ENCODE data around the gene CLDN7.
A peak's percentile ranks its signal among the peaks of the same experiment; 100 is the strongest.

The CLDN7 gene

GRCh38 chr17:7262192-7262934, at the start of gene CLDN7:
Gene CLDN7, minus strand, starts transcription at chr17:7262478. Its CDS starts 435 bp downstream, at chr17:7262043.
- peak within 1 kb of the TSS; percentile 79 for H3K27ac ChIP-seq
- POLR2A ChIA-PET (ENCODE audit: low non-redundant PET) = interaction anchor here (0.6 kb wide), 1 partner anchor 1768 kb away, joined by 3 read pairs; no protein-coding TSS in a partner anchor
- TF ChIP-seq, protein P1, sequence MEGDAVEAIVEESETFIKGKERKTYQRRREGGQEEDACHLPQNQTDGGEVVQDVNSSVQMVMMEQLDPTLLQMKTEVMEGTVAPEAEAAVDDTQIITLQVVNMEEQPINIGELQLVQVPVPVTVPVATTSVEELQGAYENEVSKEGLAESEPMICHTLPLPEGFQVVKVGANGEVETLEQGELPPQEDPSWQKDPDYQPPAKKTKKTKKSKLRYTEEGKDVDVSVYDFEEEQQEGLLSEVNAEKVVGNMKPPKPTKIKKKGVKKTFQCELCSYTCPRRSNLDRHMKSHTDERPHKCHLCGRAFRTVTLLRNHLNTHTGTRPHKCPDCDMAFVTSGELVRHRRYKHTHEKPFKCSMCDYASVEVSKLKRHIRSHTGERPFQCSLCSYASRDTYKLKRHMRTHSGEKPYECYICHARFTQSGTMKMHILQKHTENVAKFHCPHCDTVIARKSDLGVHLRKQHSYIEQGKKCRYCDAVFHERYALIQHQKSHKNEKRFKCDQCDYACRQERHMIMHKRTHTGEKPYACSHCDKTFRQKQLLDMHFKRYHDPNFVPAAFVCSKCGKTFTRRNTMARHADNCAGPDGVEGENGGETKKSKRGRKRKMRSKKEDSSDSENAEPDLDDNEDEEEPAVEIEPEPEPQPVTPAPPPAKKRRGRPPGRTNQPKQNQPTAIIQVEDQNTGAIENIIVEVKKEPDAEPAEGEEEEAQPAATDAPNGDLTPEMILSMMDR (conservative IDR thresholded peaks at IDR 0.05; ENCODE audit: low read depth) = no peak
- CTCF ChIA-PET = interaction anchor here (1.8 kb wide), 1 partner anchor 34 kb away, joined by 4 read pairs; no protein-coding TSS in a partner anchor
- peak; percentile 95 for DNase-seq (ENCODE audit: low spot score)

DNA sequence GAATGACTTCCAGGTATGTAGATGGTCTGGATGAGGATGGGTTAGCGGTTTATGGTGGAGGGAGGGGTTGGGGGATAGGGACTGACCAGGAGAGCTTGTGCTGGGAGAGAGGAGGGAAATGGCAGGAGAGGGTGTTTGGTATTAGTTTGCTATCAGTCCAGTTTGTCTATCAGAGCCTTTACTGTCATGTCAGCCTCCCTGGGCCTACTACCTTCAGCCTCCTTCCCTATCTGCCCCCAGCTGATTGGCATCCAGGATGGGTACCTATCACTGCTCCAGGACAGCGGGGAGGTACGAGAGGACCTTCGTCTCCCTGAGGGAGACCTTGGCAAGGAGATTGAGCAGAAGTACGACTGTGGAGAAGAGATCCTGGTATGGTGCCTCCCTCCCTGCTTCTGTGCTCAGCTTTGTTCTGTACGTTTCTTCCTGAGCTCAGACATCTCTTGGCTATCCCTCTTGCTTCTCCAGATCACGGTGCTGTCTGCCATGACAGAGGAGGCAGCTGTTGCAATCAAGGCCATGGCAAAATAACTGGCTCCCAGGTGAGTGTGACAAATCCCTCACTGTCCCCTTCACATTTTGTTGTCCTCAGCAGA, 48.9 kb upstream of the CLDN7 start:
- ChIA-PET POLR2A (ENCODE audit: low non-redundant PET) (no interaction called here), CTCF (no interaction called here)
- peak overlapping the region; percentile 62 for H3K27ac ChIP-seq

DNA sequence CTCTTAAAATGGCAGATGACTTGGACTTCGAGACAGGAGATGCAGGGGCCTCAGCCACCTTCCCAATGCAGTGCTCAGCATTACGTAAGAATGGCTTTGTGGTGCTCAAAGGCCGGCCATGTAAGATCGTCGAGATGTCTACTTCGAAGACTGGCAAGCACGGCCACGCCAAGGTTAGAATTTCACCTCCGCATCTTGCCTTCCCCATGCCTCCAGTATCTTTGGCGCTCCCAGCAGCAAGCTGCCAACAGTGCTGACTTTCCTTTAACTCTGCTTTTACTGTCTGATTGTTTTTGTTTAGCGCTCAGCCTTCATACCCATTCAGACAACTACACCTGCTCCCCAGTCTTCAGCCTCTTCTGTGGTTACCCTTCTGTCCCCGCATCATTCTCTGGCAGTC, 47.4 kb upstream of the CLDN7 start:
- no peak for DNase-seq (ENCODE audit: low spot score)
- ChIA-PET CTCF (interaction anchor here (0.6 to 1.3 kb wide), 2 partner anchors 17 to 258 kb away, joined by 3 to 6 read pairs; no protein-coding TSS in a partner anchor), POLR2A (ENCODE audit: low non-redundant PET) (interaction anchor here (0.6 to 0.8 kb wide), 3 partner anchors 40 to 598 kb away, joined by 3 to 7 read pairs (median 4); no protein-coding TSS in a partner anchor)
- peak overlapping the region; percentile 98 for H3K27ac ChIP-seq
- TF ChIP-seq, protein P1 (conservative IDR thresholded peaks at IDR 0.05; ENCODE audit: low read depth) = no peak

More for the DNA sequence above, 48.9 kb upstream of the CLDN7 start:
- TF ChIP-seq, protein P1 (conservative IDR thresholded peaks at IDR 0.05; ENCODE audit: low read depth) = no peak
- DNase-seq (ENCODE audit: low spot score) = no peak

- ChIA-PET POLR2A (ENCODE audit: low non-redundant PET) (interaction anchor here (0.5 to 0.8 kb wide), 4 partner anchors 41 to 597 kb away, joined by 3 to 7 read pairs (median 4); no protein-coding TSS in a partner anchor), CTCF (no interaction called here)
- H3K27ac ChIP-seq = peak overlapping the region; percentile 98
- peak; percentile 81 for DNase-seq (ENCODE audit: low spot score)
- TF ChIP-seq, protein P1 (conservative IDR thresholded peaks at IDR 0.05; ENCODE audit: low read depth) = no peak
Measured at GRCh38 chr17:7308625-7309433, 46.6 kb upstream of the CLDN7 start.

GRCh38 chr17:7307686-7308624, 45.7 kb upstream of the CLDN7 start:
- CTCF ChIA-PET = no interaction called here

More at GRCh38 chr17:7307686-7308624, 45.7 kb upstream of the CLDN7 start:
- DNase-seq (ENCODE audit: low spot score) = peak; percentile 26
- POLR2A ChIA-PET (ENCODE audit: low non-redundant PET) = no interaction called here
- TF ChIP-seq, protein P1 (conservative IDR thresholded peaks at IDR 0.05; ENCODE audit: low read depth) = no peak
- peak overlapping the region; percentile 98 for H3K27ac ChIP-seq
